Measurements from ENCODE around the gene KRT26.
"Not testable (repeated sequence)": the region's sequence is repeated elsewhere in the genome, so short reads cannot be mapped to it uniquely, and the experiment has no call there.

The KRT26 gene

GRCh38 chr17:40794466-40794865, 22.5 kb upstream of the KRT26 start:
- no peak for DNase-seq (ENCODE audit: low read depth)

GRCh38 chr17:40793832-40794231, 21.8 kb upstream of the KRT26 start:
- DNase-seq (ENCODE audit: low read depth), result no peak

GRCh38 chr17:40791787-40792436, 19.9 kb upstream of the KRT26 start:
- DNase-seq (ENCODE audit: low read depth), result peak; percentile 58

GRCh38 chr17:40791111-40791510, 19.1 kb upstream of the KRT26 start:
- DNase-seq (ENCODE audit: low read depth), result no peak

GRCh38 chr17:40782450-40782849, 10.4 kb upstream of the KRT26 start, which contains the start of gene KRT27:
KRT27 (minus strand) TSS chr17:40782550; CDS start chr17:40782493, 57 bp downstream.
- DNase-seq (ENCODE audit: low read depth), result no peak

- DNase-seq (ENCODE audit: low read depth), result no peak
Measured at GRCh38 chr17:40779181-40779909, 7.3 kb upstream of the KRT26 start.

GRCh38 chr17:40778461-40778860, 6.5 kb upstream of the KRT26 start:
- DNase-seq (ENCODE audit: low read depth), result no peak

GRCh38 chr17:40777971-40778370, 6.0 kb upstream of the KRT26 start:
- DNase-seq (ENCODE audit: low read depth), result no peak

- DNase-seq (ENCODE audit: low read depth), result no peak
Measured at GRCh38 chr17:40777459-40777858, 5.5 kb upstream of the KRT26 start.

- no peak for DNase-seq (ENCODE audit: low read depth)
Measured at GRCh38 chr17:40775945-40776344, 3.9 kb upstream of the KRT26 start.

GRCh38 chr17:40765657-40766056, 6.3 kb downstream of the KRT26 start:
- DNase-seq (ENCODE audit: low read depth), result no peak

GRCh38 chr17:40763752-40764151, 8.2 kb downstream of the KRT26 start:
- DNase-seq (ENCODE audit: low read depth), result no peak

GRCh38 chr17:40760105-40761016, 11.6 kb downstream of the KRT26 start:
- DNase-seq (ENCODE audit: low read depth), result no peak

- no peak for DNase-seq (ENCODE audit: low read depth)
Measured at GRCh38 chr17:40755231-40755630, 16.8 kb downstream of the KRT26 start, which contains the start of gene KRT25. KRT25 (minus strand) TSS chr17:40755331; CDS start chr17:40755271, 60 bp downstream.

- no peak for DNase-seq (ENCODE audit: low read depth)
Measured at GRCh38 chr17:40753804-40754203, 18.2 kb downstream of the KRT26 start.

- no peak for DNase-seq (ENCODE audit: low read depth)
Measured at GRCh38 chr17:40751065-40751464, 20.9 kb downstream of the KRT26 start.

GRCh38 chr17:40750391-40750790, 21.6 kb downstream of the KRT26 start:
- DNase-seq (ENCODE audit: low read depth), result no peak

- not testable (repeated sequence) for DNase-seq (ENCODE audit: low read depth)
Measured at GRCh38 chr17:40748666-40749065, 23.3 kb downstream of the KRT26 start.

GRCh38 chr17:40738553-40738952, 33.4 kb downstream of the KRT26 start:
- DNase-seq (ENCODE audit: low read depth), result no peak

GRCh38 chr17:40735016-40735415, 37.0 kb downstream of the KRT26 start:
- no peak for DNase-seq (ENCODE audit: low read depth)

GRCh38 chr17:40734018-40734417, 38.0 kb downstream of the KRT26 start:
- no peak for DNase-seq (ENCODE audit: low read depth)

- no peak for DNase-seq (ENCODE audit: low read depth)
Measured at GRCh38 chr17:40730970-40731369, 41.0 kb downstream of the KRT26 start.

All from amniotic epithelial cell (primary cell).